Activated gamma-delta T cell (primary cell): ENCODE results near the gene SIGLEC6.

ENCODE experiments used
- DNase-seq: peaks from one replicate; lab custom pipeline; 2025; lab: John Stamatoyannopoulos, UW
- total RNA-seq, 2 donors: gene quantifications; one replicate each; lab custom pipeline; 2026; lab: John Stamatoyannopoulos, UW

Gene SIGLEC6
- total RNA-seq = 0.05 to 0.57 reads per million in 2 donors

DNA sequence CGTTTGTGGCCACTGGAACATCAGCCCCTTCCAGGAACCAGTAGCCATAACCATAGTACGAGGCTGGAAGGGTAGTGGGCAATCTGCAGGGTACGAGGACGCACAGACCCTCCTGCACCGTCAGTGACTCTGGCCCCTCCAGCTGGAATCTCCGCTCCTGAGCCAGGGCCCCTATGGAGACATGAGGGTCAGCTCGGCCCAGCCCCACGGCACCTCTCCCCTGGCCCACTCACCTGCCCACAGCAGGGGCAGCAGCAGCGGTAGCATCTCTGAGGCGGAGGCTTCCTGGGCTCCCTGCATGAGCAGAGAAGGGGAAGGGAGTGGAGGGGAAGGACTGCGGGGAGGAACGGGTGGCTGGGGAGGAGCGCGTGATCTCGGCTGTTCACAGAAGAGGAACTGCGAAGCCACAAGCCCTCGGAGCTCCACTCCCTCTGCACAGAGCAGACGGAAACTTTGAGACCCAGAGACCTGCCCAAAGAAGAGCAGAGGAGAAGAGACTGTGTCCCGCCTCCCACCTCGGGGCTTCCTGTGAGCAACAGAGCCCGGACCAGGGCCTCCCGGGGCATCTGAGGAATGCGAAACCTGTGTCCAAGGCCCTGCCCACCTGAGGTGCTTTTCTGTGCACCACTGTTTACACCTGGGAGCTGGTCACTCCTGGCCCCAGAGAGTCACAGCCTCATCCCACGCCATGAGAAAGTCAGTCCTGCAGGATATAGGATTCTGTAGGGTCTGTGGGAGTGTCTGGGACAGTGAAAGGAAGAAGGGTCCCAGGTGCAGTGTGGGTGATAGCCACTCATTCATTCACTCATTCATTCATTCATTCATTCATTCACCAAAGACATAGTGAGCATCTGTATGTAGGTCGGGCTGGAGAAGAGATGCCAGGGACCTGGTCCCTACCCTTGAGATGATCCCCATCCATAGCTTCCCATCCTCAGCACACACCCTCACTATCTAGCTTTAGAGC lies at the start of gene SIGLEC6:
TSS of gene SIGLEC6 (minus strand) at position 322 of the 967 bp plus-strand sequence. CDS start at position 300, 22 bp downstream.
- no peak for DNase-seq

DNA sequence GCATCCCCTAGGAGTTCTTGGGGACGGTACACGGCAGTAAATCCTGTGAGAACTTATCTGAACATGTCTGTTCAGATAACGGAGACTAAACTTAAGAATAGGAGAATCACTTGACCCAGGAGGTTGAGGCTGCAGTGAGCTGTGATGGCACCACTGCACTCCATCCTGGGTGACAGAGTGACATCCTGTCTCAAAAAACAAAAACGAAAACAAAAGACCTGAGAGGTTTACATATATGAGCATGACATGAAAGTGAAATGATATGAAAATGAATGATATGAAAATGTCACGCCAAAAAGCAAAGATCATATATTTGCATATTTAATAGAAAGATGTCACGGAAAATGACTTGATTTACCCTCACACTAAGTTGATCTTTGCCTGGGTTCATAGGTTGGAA lies 45.4 kb upstream of the SIGLEC6 start:
- no peak for DNase-seq

DNA sequence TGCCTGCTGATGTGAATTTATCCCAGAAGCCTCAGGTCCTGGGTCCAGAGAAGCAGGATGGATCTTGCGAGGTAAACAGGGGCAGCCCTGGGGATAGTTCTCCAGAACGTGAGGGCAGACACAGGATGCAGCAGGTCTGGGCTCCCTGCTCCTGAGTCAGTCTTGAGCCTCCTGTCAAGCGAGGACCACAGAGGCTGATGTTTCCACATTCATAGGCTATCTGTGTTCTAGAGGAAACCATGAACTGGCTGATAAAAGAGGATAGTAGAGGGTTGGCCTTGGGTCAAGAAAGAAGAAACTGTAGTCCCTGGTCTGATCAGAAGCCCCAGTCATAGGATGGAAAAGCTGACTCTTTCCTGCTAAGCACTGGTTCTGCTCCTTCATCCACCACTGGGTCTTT lies 41.9 kb upstream of the SIGLEC6 start:
- no peak for DNase-seq

DNA sequence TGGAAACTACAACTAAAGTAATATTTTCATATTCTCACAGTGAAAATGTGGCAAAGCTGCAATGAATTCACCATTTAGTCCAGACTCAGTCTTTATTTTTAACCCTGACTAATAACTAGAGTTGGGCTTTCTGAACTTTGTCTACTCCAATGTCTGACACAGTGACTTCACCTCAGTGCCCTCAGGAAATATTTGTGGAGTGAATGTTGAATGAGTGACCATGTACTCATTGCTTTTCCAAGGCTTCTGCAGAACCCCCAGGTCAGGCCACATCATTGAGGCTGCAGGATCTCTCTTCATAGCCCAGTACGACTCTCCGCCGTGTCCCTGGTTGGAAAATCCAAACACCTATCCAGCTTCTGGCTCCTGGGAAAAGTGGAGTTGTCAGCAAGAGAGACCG lies 41.4 kb upstream of the SIGLEC6 start:
- DNase-seq = no peak

DNA sequence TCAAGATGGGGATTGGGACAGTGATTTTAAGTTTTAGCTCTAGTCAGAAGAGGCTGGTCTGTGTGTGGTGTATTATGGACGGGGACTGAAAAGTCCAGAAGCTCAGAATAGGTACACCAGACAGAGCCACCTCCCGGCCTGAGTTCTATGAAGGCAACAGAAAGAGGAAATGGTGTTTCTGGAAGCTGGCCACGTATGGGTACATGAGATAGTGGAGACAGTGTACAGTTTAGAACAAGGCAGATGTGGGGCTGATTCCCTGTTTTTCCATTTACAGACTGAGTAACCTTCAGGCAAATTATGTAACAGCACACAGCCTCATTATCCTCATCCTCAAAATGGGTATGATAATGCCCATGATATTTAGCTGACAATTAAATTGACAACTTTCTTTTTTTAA lies 40.9 kb upstream of the SIGLEC6 start:
- no peak for DNase-seq

DNA sequence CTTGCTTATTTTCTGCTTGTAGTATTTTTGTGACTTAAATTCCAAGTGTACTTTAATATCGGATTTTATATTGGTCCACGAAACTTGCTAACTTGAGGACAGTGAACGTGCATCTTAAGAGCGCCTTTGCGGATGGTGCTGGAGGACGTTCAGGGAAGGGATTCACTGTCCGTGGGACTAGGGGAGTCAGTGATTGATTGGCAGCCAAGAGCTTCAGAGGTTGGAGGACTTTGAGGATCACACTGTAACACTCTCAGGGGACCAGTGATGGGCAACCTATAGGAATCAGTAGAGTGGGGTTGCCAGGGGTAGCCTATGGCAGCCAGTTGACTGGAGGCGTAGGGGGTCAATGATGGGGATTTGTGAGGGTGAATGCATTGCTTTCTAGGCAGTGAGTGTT lies 40.1 kb upstream of the SIGLEC6 start:
- DNase-seq = no peak

DNA sequence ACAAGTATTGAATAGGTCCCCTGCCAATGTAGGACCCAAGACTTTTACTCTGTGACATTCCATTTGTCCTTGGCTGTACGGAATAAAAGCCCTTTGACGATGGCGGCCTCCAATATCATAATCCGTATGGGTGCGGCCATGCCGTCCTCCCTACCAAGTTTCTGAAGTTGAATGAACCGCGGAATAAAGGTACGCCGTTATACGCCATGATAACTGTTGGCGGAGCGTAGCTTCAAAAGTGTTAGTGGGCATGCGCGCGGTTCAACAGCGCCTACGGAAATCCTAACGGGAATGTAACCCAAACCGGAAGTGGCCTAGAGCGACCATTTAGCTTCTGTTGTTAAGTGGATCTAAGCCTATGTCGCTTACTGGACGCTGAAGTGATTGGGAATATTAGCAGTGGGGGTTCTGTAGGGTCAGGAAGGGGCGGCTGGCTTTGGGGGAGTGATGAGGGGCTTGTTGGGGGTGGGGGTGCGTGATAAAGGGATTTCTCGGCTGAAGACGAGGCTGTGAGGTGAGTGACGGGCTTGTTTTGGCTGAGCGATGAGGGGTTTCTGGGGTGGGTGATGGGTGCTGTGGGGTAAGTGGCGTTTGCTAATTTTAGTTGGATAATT lies 39.6 kb upstream of the SIGLEC6 start, which contains the start of gene ZNF175:
TSS of gene ZNF175 (plus strand) at position 322 of the 614 bp plus-strand sequence. CDS start 2,047 bp downstream, outside the sequence.
- no peak for DNase-seq

DNA sequence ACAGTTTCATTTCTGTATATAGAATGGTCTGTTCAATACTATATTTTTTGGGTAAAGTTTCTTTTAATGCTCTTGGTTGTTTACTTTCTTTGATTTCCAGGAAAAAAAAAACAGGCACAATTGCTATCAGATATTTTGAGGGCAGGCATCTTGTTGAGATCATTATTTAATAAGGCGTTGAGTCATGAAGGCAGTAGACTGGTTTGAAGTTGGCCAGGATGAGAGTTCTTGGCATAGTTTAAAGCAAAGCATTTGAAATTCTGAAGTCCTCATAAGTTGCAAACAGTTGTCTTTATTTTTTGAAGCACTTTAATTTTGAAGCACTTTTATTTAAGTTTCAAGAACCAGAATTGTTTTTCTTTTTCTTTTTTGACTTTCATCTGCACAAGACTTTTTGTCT lies 37.0 kb upstream of the SIGLEC6 start:
- DNase-seq = no peak

DNA sequence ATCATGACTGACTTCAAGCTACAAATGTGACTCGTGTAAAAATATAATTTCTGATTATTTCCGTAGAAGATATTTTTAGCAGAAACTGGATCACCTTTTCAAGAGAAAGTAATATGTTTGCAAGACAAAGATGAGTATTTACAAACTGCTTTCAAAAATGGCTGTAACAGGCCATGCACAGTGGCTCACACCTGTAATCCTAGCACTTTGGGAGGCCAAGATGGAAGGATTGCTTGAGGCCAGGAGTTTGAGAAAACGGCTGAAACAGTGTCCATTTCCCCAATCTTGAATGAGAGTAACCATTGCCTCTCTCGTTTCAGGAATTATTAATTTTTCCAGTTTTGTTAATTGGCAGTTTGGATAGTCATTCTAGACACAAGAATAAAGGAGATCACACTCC lies 36.1 kb upstream of the SIGLEC6 start:
- no peak for DNase-seq

DNA sequence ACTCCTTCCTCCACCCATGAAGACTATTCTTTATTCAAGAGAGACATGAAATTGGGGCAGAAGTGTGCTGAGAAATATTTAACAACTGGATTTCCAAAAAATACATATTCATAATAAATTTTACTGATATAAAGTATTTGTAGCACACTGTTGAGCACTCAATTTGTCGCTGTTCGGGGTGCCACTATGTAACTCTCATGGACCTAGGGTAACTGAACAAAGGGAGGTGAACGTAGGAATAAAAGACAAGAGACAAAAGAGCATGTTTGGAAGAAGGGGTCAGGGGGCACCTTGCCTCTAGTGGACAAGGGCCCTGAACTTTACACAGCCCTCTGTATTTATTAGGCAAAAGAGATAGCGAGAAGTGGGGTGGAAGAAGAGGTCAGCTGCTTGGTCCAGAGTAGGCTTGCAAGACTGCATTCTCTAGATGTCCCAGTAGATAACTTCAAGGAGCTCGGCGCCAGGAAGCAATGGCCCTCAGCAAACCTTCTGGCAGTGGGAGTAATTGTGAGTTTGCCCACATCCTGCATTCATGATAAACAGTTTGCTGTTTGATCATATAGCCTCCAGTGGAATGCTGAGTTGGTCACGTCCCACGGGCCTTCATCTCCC lies 35.1 kb upstream of the SIGLEC6 start:
- DNase-seq = no peak

DNA sequence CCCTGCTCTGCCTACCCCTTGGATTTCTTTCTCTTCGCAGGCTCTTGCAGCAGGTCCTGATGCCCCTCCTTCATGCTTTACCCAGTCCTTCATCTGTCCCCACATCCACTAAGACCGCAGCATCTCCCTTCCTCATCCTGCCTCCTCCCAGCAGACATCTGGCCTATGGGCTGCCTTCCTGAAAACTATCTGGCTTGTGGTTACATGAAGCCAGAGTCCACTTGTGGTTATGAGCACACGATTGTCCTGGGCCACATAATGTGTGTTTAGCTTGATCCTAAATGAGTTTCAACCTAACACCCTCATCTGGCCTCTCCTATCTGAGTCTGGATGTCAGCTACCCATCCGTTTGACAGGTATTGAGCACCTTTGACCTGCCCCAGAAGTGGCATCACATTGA lies 34.1 kb upstream of the SIGLEC6 start:
- DNase-seq = no peak

DNA sequence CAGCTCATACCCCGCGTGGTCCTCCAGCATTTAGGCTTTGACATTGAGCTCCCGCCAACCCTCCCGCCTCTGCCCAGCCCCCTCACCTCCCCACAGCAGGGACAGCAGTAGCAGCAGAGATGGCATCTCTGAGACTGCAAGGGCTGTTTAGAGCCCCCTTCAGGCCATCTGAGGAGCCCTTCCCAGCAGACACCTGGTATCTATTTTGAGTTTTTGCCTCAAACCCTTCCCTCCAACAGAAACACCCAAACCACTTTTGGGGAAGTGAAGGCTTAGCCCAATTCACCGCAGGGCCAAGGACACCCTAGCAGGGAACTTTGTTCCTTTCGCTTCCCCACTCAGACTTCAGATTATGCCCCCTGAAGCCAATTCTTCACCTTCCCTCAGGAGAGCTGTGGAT lies 33.3 kb upstream of the SIGLEC6 start:
- no peak for DNase-seq

DNA sequence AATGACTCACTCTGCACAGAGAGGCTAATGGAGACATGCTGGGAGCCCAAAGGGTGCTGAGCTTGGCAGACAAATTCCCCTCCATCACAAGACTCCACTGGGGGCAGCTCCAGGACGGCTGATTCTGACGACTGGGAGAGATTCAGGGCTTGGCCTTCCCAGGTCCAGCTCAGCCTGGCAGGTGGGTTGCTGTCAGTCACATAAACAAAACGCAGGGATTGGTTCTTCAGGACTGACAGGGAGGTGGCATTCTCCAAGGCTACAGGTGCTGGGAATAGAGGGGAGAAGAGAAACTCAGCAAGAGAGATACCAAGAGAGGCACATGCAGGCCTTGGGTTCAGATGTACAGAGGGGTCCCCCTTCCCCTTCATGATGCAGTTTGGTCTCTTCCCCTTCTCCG lies 28.9 kb upstream of the SIGLEC6 start:
- DNase-seq = no peak

DNA sequence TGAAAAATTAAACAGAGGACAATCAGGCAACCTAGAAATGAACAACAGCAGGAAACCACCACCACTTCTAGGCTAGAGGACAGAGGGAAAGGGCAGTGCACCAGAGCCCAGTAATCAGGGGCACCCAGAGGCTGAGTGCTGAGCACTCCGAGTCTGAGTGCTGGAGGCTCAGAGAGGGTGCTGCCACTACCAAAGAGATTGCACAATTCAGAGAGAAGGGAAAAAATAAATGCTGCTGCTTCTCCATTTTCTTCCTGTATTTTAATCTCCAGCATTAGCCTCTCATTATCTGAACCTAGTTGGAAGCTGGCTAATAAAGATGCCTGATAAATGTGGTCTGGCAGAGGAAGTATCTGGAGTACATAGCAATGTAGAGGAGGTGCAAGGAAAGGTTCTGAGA lies 27.8 kb upstream of the SIGLEC6 start:
- DNase-seq = no peak

DNA sequence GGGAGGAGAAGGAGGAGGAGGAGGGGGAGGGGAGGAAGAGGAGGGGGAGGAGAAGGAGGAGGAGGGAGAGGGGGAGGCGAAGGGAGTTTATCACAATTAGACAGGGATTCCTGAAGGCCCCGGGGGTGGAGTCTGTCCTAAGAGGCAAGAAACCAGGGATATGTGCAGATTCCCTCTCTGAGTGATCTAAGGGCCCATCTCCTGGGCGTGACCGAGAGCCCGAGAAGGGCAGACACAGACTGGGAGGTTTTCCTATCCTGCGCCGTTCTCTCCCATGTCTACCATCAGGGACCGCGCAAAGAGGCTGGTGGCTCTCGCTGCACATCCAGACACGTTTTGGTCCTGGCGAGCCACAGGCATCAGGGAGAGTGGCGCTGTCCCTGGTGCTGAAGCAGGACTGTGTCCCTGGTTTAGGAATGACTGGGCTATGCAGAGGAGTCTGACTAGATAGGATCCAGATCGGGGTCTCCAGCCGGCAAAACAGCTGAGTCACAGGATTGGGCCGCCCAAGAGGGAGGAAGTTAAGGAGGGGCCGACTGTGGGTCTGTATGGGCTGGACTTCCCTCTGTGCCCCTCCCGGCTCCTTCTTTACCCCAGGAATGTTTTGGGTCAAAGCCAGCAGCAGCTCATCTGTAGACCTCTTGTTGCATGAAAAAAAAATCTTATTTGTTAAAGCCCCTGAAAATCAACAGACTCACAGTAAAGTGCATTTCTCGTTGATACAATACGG lies 21.7 kb upstream of the SIGLEC6 start:
- DNase-seq = no peak

DNA sequence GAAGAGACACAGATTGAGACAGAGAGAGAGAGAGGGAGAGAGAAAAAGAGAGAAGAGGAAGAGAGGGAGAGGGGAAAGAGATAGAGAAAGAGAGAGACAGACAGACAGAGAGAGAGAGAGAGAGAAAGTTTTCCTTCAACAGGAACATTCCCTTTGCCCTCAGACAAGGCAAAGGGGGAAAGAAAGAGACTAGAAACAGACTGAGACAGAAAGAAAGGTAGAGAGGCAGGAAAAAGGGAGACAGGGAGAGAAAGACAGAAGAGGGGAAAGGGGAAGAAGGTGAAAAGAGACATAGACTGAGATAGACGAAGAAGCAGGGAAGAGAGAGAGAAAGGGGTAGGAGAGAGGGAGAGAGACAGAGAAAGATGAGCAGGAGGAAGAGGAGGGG lies 21.1 kb upstream of the SIGLEC6 start:
- no peak for DNase-seq

DNA sequence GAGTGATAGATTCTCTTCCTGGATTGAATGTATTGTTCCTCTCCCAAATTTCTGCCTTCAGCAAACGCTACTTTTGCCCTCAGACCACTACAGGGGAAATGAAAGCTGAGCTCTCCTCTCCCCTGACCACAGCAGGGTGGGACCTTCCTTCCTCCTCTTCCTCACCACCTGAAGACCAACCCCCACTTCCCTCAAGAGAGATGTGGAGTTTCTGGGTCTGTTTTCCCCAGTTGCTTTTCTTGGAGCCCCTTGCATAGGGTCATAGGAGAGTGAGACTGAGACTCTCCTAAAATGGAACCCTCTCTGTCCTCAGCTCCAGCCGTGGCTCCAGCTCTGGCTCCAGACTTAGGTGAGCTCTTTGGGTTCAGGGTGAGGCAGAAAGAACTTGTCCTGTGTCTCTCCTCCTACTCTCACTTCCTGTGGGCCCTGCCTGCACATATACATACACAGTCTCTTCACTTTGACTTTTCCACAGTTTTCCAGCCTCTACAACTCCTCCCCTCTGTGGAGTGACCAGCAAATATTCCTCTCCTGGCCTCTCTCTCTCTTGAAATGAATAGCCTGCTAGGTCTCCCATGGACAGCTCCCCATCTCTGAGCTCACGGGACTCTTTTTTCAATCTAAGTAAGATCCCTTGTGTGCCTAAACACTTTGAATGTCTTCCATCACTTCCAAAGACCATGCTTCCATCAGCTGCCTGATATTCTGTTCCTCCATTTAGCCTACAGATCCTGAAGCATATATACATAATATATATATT lies 20.4 kb upstream of the SIGLEC6 start:
- no peak for DNase-seq

DNA sequence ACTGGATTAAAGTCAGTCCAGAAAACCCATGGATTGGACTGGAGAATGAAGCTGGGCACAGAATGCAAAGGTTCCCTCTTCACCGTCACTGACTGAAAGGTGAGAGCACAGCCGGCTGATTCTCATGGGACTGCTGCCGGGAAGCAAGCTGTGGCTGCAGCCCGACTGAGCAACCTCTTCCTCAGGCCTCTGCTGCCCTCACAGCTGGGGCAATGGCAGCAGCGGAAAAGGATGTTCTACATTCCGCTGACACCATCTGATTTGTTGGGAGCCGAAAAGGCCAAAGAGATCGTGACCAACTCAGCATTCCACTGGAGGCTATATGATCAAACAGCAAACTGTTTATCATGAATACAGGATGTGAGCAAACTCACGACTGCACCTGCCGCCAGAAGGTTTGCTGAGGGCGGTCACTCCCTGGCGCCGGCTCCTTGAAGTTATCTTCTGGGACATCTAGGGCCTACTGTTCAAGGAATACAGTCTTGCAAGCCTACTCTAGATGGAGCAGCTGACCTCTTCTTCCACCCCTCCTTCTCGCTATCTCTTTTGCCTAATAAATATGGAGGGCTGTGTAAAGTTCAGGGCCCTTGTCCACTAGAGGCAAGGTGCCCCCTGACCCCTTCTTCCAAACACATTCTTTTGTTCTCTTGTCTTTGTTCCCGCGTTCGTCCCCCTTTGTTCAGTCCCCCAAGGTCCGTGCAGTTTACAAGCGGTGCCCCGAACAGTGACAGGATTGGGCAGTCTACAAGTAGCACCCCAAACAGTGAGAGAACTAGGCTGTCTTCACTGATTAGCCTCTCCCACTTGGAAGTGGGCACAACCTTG lies 19.6 kb upstream of the SIGLEC6 start:
- no peak for DNase-seq

DNA sequence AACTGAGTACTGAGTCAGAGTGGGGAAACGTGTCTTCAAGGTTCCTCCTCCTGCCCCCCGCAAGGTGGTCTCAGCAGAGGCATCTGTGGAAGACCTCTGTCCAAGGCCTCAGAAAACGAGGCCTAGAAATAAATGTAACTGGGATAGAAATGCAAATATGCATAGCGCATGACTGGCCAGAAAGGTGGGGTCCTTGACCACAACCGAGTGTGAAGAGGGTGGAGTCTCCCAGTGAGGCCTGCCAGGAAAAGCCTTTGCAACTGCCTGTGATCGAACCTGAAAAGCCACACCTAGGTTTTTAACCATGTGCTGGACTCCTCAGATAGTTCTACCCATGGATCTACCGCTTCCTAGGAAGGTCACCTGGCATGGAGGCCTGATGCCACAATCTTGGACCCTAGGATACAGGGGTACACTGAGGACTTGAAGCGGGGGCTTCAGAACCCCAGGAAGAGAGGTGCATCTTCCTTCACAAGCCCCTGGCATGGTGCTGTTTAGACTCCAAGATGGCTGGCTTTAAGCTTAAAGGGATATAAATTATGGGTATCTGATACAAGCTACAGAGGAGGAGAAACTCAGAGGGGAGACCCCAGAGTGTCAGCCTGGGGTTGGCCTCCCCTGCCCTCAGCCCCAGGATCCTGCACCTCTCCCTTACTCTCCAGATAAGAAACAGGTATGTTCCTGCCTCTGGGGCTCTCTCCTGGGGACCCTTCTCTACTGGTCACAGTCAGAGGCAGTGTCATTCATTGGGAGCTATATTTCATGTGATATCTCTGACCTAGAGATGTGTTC lies 18.3 kb upstream of the SIGLEC6 start:
- DNase-seq = no peak

DNA sequence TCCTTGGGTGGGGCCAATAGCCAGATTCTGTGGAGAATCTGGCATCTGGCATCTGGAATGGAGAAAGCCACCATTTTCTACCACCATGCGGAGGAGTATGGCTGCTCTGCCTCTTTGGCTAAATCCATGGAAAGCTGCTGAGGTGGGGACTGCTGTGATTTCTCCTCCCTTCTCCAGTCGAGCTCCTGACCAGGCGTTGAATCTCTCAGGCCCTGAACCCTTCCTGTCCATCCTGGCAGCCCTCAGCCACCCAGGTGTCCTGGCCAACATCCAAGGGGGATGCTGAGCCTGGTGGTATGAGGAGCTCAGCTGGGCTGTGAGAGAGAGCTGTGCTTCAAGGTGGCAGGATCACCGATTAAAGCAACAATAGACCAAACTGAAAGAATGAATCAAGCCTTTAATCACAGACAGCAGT lies 17.4 kb upstream of the SIGLEC6 start:
- DNase-seq = no peak
